ENCODE results near the gene UPF1.
"Not testable (repeated sequence)": the region's sequence is repeated elsewhere in the genome, so short reads cannot be mapped to it uniquely, and the experiment has no call there.

The UPF1 gene

GRCh38 chr19:18898607-18899408 lies 67.0 kb downstream of the UPF1 start:
- DNase-seq (ENCODE audit: low read depth) = no peak

GRCh38 chr19:18899624-18900560 lies 68.1 kb downstream of the UPF1 start:
- DNase-seq (ENCODE audit: low read depth) = no peak

GRCh38 chr19:18900700-18901481 lies 69.1 kb downstream of the UPF1 start:
- no peak for DNase-seq (ENCODE audit: low read depth)

- DNase-seq (ENCODE audit: low read depth) = no peak
Measured at GRCh38 chr19:18901491-18901890, 69.7 kb downstream of the UPF1 start.

GRCh38 chr19:18902519-18902918 lies 70.8 kb downstream of the UPF1 start:
- DNase-seq (ENCODE audit: low read depth) = not testable (repeated sequence)

- no peak for DNase-seq (ENCODE audit: low read depth)
Measured at GRCh38 chr19:18903156-18904037, 71.6 kb downstream of the UPF1 start.

- DNase-seq (ENCODE audit: low read depth) = no peak
Measured at GRCh38 chr19:18904334-18905057, 72.7 kb downstream of the UPF1 start.

- no peak for DNase-seq (ENCODE audit: low read depth)
Measured at GRCh38 chr19:18905058-18905456, 73.3 kb downstream of the UPF1 start.

- no peak for DNase-seq (ENCODE audit: low read depth)
Measured at GRCh38 chr19:18905513-18906236, 73.9 kb downstream of the UPF1 start.

GRCh38 chr19:18906605-18907519 lies 75.1 kb downstream of the UPF1 start:
- no peak for DNase-seq (ENCODE audit: low read depth)

- no peak for DNase-seq (ENCODE audit: low read depth)
Measured at GRCh38 chr19:18908917-18909619, 77.3 kb downstream of the UPF1 start.

- no peak for DNase-seq (ENCODE audit: low read depth)
Measured at GRCh38 chr19:18910010-18910409, 78.3 kb downstream of the UPF1 start.

GRCh38 chr19:18910801-18911436 lies 79.2 kb downstream of the UPF1 start:
- no peak for DNase-seq (ENCODE audit: low read depth)

GRCh38 chr19:18912933-18913332 lies 81.2 kb downstream of the UPF1 start:
- DNase-seq (ENCODE audit: low read depth) = no peak

- no peak for DNase-seq (ENCODE audit: low read depth)
Measured at GRCh38 chr19:18913466-18913865, 81.7 kb downstream of the UPF1 start.

GRCh38 chr19:18915639-18916038 lies 83.9 kb downstream of the UPF1 start:
- no peak for DNase-seq (ENCODE audit: low read depth)

GRCh38 chr19:18917593-18917992 lies 85.8 kb downstream of the UPF1 start:
- not testable (repeated sequence) for DNase-seq (ENCODE audit: low read depth)

Measured in stimulated activated CD8-positive, alpha-beta memory T cell treated with anti-CD3 and anti-CD28 coated beads, Interleukin-15, amount 100 ng/mL, for 24 hours (primary cell).